HepG2 (cell line): ENCODE results near the gene FLYWCH1. TPM values are rescaled to one million over a fixed set of nuclear protein-coding genes. Genes with fewer than 3 reads are reported as not detected.

ENCODE experiments used
- ATAC-seq: fragments of 200-7000 bp; cut with Tn5 transposase; 3 replicates; pipeline ENCODE4 v1.9.1; 2020; ENCODE audit warnings: mild to moderate bottlenecking, moderate library complexity
- BruUV-seq: library from RNA; stranded (reverse); fragments of 400-500 nt; replicated peaks from 2 replicates; lab custom pipeline; 2021; lab: Mats Ljungman, UMichigan
- CTCF ChIA-PET: fragments of 300-600 bp; formaldehyde crosslinking; extraction: SDS; loops from one replicate; lab custom pipeline; 2021; ENCODE audit warnings: low total read pairs, inconsistent platforms, low intra/inter-chr PET ratio; lab: Yijun Ruan, JAX
- POLR2A ChIA-PET: fragments of 350-600 bp; sonication (Branson Sonifier 250); formaldehyde crosslinking; loops from one replicate; lab custom pipeline; 2020; ENCODE audit warnings: antibody characterized with exemption, inconsistent platforms; lab: Yijun Ruan, JAX
- DNase-seq: peaks from one replicate; pipeline ENCODE4 v3.0.0-alpha.2; 2015; ENCODE audit warnings: low spot score
- FAIRE-seq: peaks from 3 replicates; lab custom pipeline; 2011; peaks lifted over from hg19 to GRCh38; lab: Jason Lieb, UNC
- H2AFZ ChIP-seq: one replicate; pipeline ENCODE4 v1.6.1; 2011; ENCODE audit warnings: low read length, inconsistent platforms
- H3K27ac ChIP-seq: fragments of 300-600 bp; 3 replicates; pipeline ENCODE4 v1.8.0; 2011; ENCODE audit warnings: mixed run types, mild to moderate bottlenecking, mixed read lengths, low read length, inconsistent platforms; ENCODE audit not compliant: insufficient read depth; ENCODE audit errors: extremely low read length
- H3K27me3 ChIP-seq, 2 experiments: fragments of 200-600 bp in 1 of 2; 2 replicates in 1 of 2; 3 replicates in 1 of 2; pipeline versions ENCODE4 v1.6.0 to v1.8.0; 2011; ENCODE audit warnings: low read length in 2 of 2, mild to moderate bottlenecking in 2 of 2, moderate library complexity in 2 of 2, inconsistent platforms in 1 of 2; ENCODE audit not compliant: insufficient read depth in 2 of 2, control insufficient read depth in 1 of 2
- H3K36me3 ChIP-seq, 2 experiments: fragments of 200-600 bp in 1 of 2; replicated peaks in 1 of 2; 2 replicates in 1 of 2; 3 replicates in 1 of 2; pipeline versions ENCODE4 v1.5.1 to v1.8.0; 2011; ENCODE audit warnings: low read length in 2 of 2, inconsistent platforms in 1 of 2; ENCODE audit not compliant: insufficient read depth in 2 of 2, control insufficient read depth in 1 of 2
- H3K4me1 ChIP-seq: 2 replicates; pipeline ENCODE4 v1.5.1; 2012; ENCODE audit warnings: low read length, inconsistent platforms; ENCODE audit not compliant: insufficient read depth
- H3K4me2 ChIP-seq: 2 replicates; pipeline ENCODE4 v1.6.0; 2011; ENCODE audit warnings: low read depth, low read length, inconsistent platforms
- H3K4me3 ChIP-seq, 3 experiments: fragments of 200-600 bp in 1 of 3; sonication (generic), shearing (Covaris generic) in 1 of 3; replicated peaks in 1 of 3; 2 replicates each; pipeline ENCODE4 v1.5.1; 2011 to 2016; ENCODE audit warnings: low read length in 3 of 3, inconsistent platforms in 2 of 3, low read depth in 2 of 3, mild to moderate bottlenecking in 2 of 3, control low read depth in 1 of 3, mixed read lengths in 1 of 3; ENCODE audit not compliant: insufficient read depth in 1 of 3
- H3K79me2 ChIP-seq: one replicate; pipeline ENCODE4 v1.6.1; 2011; ENCODE audit warnings: low read length, inconsistent platforms; ENCODE audit not compliant: insufficient read depth
- H3K9ac ChIP-seq: 2 replicates; pipeline ENCODE4 v1.6.0; 2011; ENCODE audit warnings: mild to moderate bottlenecking, low read depth, low read length, inconsistent platforms; ENCODE audit not compliant: insufficient read depth
- H3K9me3 ChIP-seq: 2 replicates; pipeline ENCODE4 v1.5.1; 2012; ENCODE audit warnings: mild to moderate bottlenecking, low read length
- H4K20me1 ChIP-seq: 2 replicates; pipeline ENCODE4 v1.6.0; 2011; ENCODE audit warnings: inconsistent platforms, mild to moderate bottlenecking, low read length, moderate library complexity; ENCODE audit not compliant: insufficient read depth
- ATF7-NPFF ChIP-seq: sonication (generic); formaldehyde crosslinking; IDR thresholded peaks from 2 replicates; pipeline ENCODE4 v1.8.1; 2023; ENCODE audit warnings: mild to moderate bottlenecking, low read depth, missing genetic modification reagents, moderate library complexity
- CBFB ChIP-seq: sonication (generic); formaldehyde crosslinking; IDR thresholded peaks from 2 replicates; pipeline ENCODE4 v1.4.0; 2020; ENCODE audit warnings: missing genetic modification reagents
- GTF3A ChIP-seq: sonication (generic); formaldehyde crosslinking; conservative IDR thresholded peaks from 2 replicates; pipeline ENCODE4 v1.4.0; 2020; ENCODE audit warnings: mild to moderate bottlenecking, missing genetic modification reagents
- KAT8 ChIP-seq: IDR thresholded peaks from 2 replicates; pipeline ENCODE4 v1.6.1; 2016; ENCODE audit warnings: missing genetic modification reagents, missing compliant biosample characterization
- NFE2L1 ChIP-seq: sonication (generic); formaldehyde crosslinking; IDR thresholded peaks from 2 replicates; pipeline ENCODE4 v1.4.0; 2020; ENCODE audit warnings: missing genetic modification reagents, mild to moderate bottlenecking, borderline replicate concordance
- ZKSCAN1 ChIP-seq: fragments of 150-350 bp; IDR thresholded peaks from 2 replicates; pipeline ENCODE4 v1.6.1; 2014; ENCODE audit warnings: low read length
- ZNF564 ChIP-seq: sonication (generic); formaldehyde crosslinking; IDR thresholded peaks from 2 replicates; pipeline ENCODE4 v1.8.1; 2023; ENCODE audit warnings: mild to moderate bottlenecking, missing genetic modification reagents
- WGBS: methylation state at CpG from one replicate; pipeline ENCODE4 v1.1.6; 2017; ENCODE audit warnings: low lambda C conversion rate; 5-methylcytosine and 5-hydroxymethylcytosine counted together
- in situ Hi-C: cut with HindIII; loops from 2 replicates; pipeline ENCODE4 v1.10.0; 2017; ENCODE audit warnings: low pct_unique_long_range_greater_than_20kb; ENCODE audit not compliant: extremely low pct_ligation_motif_present
- intact Hi-C: fragments of 100-400 bp; cut with micrococcal nuclease; formaldehyde crosslinking; loops from one replicate; pipeline ENCODE4 v1.10.0; 2022; ENCODE audit not compliant: unreplicated experiment
- polyA plus RNA-seq, 8 experiments: library from polyadenylated mRNA; depleted of rRNA in 3 of 8; stranded (reverse) in 7 of 8; unstranded in 1 of 8; fragments of >200 nt; fragmentation: Illumina TruSeq in 4 of 8; extraction: Trizol in 4 of 8; gene quantifications; 2 replicates each; pipeline versions ENCODE4 v1.2.1 to v1.2.3, GENCODE V29; 2011 to 2016; ENCODE audit warnings: low read depth in 4 of 8, missing spikeins in 1 of 8, mixed read lengths in 1 of 8; ENCODE audit not compliant: insufficient read depth in 1 of 8
- total RNA-seq, 5 experiments: library from RNA; depleted of rRNA; stranded (reverse); fragments of >200 nt; fragmentation: Illumina TruSeq; extraction: Trizol; gene quantifications; 2 replicates each; pipeline ENCODE4 v1.2.3, GENCODE V29; 2016; ENCODE audit warnings: low read depth in 1 of 5
- TF ChIP-seq, protein P1 (sequence below): sonication (generic); formaldehyde crosslinking; IDR thresholded peaks from 2 replicates; pipeline ENCODE4 v1.5.0; 2020; ENCODE audit warnings: missing genetic modification reagents

FLYWCH1 gene
- total and polyA plus RNA-seq, 2 of the 13 experiments (the other 11 are each of a cell fraction or from before 2014, with no cell fraction given), result 7.3 to 12.4 TPM

DNA sequence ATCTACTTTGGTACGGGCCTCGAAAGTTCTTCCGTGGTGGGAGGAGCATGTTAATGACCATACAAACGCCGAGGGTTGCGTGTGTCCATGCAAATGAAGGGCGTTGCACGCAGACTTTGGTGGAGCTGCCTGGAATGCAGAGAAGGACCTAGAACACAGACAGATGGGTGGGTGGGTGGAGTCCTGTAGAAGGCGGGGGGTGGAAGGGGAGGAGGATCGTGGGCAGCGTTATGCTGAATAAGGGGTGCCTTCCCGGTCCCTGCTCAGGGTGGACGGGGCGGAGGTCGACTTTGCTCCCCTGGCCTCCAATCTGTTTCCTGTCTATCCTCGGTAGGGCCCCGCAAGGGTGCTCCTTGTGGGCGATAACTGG, 56.6 kb downstream of the FLYWCH1 start:
- in situ Hi-C loops, result no loop called here

More for the DNA sequence above, 56.6 kb downstream of the FLYWCH1 start:
- no peak for DNase-seq
- ATAC-seq, result no peak
- Histone ChIP-seq H3K4me3 (peak overlapping the region; percentile 86 to 91 (median 91)), H2AFZ (no peak overlapping the region), H3K9me3 (no peaks in the 10 kb centered on the region), H3K9ac (peak overlapping the region; percentile 53), H3K4me2 (peak overlapping the region; percentile 82), H3K4me1 (peaks cover 17% of the 10 kb centered on the region), H4K20me1 (no peaks in the 10 kb centered on the region), H3K27me3 (no peaks in the 10 kb centered on the region; a peak in 2 of 5 replicates), H3K79me2 (peaks cover 8% of the 10 kb centered on the region), H3K36me3 (no peaks in the 10 kb centered on the region), H3K27ac (peak overlapping the region; percentile 73)
- no peak for FAIRE-seq
- no TSS peak for BruUV-seq
- TF ChIP-seq GTF3A (CRISPR knock-in tag) (no peak), NFE2L1 (CRISPR knock-in tag) (no peak), ZKSCAN1 (no peak), CBFB (CRISPR knock-in tag) (no peak), ATF7-NPFF (CRISPR knock-in tag) (no peak), KAT8 (no peak), ZNF564 (no peak)
- TF ChIP-seq, protein P1, sequence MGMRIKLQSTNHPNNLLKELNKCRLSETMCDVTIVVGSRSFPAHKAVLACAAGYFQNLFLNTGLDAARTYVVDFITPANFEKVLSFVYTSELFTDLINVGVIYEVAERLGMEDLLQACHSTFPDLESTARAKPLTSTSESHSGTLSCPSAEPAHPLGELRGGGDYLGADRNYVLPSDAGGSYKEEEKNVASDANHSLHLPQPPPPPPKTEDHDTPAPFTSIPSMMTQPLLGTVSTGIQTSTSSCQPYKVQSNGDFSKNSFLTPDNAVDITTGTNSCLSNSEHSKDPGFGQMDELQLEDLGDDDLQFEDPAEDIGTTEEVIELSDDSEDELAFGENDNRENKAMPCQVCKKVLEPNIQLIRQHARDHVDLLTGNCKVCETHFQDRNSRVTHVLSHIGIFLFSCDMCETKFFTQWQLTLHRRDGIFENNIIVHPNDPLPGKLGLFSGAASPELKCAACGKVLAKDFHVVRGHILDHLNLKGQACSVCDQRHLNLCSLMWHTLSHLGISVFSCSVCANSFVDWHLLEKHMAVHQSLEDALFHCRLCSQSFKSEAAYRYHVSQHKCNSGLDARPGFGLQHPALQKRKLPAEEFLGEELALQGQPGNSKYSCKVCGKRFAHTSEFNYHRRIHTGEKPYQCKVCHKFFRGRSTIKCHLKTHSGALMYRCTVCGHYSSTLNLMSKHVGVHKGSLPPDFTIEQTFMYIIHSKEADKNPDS (CRISPR knock-in tag), result no peak
- ChIA-PET CTCF (no interaction called here), POLR2A (interaction anchor here (0.6 to 2.4 kb wide), 4 partner anchors 13 to 115 kb away, joined by 3 to 17 read pairs (median 4); partner anchors contain the start of gene TNFRSF12A)
- intact Hi-C loops, result no loop called here
- 26% methylated on average over 10 of the region's 18 CpGs for WGBS
